HUES64 (cell line): ENCODE measurements around the gene CTRB1.
"Not testable (repeated sequence)": the region's sequence is repeated elsewhere in the genome, so short reads cannot be mapped to it uniquely, and the experiment has no call there.

Experiments
- H3K27ac ChIP-seq: 2 replicates; pipeline ENCODE4 v1.7.0; 2013; ENCODE audit warnings: low read depth, low read length, inconsistent platforms
- H3K27me3 ChIP-seq: 2 replicates; pipeline ENCODE4 v1.6.1; 2013; ENCODE audit warnings: mild to moderate bottlenecking, low read length; ENCODE audit not compliant: insufficient read depth
- H3K36me3 ChIP-seq: 2 replicates; pipeline ENCODE4 v1.6.1; 2013; ENCODE audit warnings: mild to moderate bottlenecking, low read length; ENCODE audit not compliant: insufficient read depth
- H3K4me1 ChIP-seq: 2 replicates; pipeline ENCODE4 v1.6.1; 2013; ENCODE audit warnings: mild to moderate bottlenecking, low read length, moderate library complexity; ENCODE audit not compliant: insufficient read depth
- H3K4me3 ChIP-seq: 2 replicates; pipeline ENCODE4 v1.5.1; 2013; ENCODE audit warnings: mild to moderate bottlenecking, low read length, moderate library complexity
- H3K9ac ChIP-seq: 2 replicates; pipeline ENCODE4 v1.6.1; 2013; ENCODE audit warnings: mild to moderate bottlenecking, low read depth, low read length
- H3K9me3 ChIP-seq: 2 replicates; pipeline ENCODE4 v1.6.1; 2013; ENCODE audit warnings: low read depth, low read length; ENCODE audit not compliant: insufficient read depth
- WGBS: fragments of 150-250, 120-280 bp; methylation state at CpG from one replicate; pipeline ENCODE4 v1.1.7; 2013; ENCODE audit warnings: missing lambda C conversion rate; 5-methylcytosine and 5-hydroxymethylcytosine counted together

The CTRB1 gene

GRCh38 chr16:75267631-75268264, 49.0 kb downstream of the CTRB1 start:
- Histone ChIP-seq H3K27me3 (no peaks in the 10 kb centered on the region), H3K27ac (no peak overlapping the region), H3K4me3 (no peak overlapping the region), H3K4me1 (peaks cover 8% of the 10 kb centered on the region; the same call in 1 of the 2 replicates), H3K9me3 (no peaks in the 10 kb centered on the region), H3K36me3 (peaks cover 3% of the 10 kb centered on the region; the same call in 1 of the 2 replicates), H3K9ac (no peak overlapping the region)
- WGBS: 79% methylated on average over 10 of the region's 10 CpGs

- H3K9ac ChIP-seq, H3K9me3 ChIP-seq, H3K36me3 ChIP-seq, H3K27ac ChIP-seq, H3K4me3 ChIP-seq, H3K4me1 ChIP-seq, H3K27me3 ChIP-seq: not testable (repeated sequence)
- WGBS: 95% methylated on average over 8 of the region's 9 CpGs
Measured at GRCh38 chr16:75269358-75269757, 50.6 kb downstream of the CTRB1 start.

- no peaks in the 10 kb centered on the region for H3K9me3 ChIP-seq
- H3K27me3 ChIP-seq: no peaks in the 10 kb centered on the region
- no peak overlapping the region for H3K27ac ChIP-seq
- 85% methylated on average over 6 of the region's 6 CpGs for WGBS
- H3K9ac ChIP-seq: no peak overlapping the region
- H3K36me3 ChIP-seq: no peaks in the 10 kb centered on the region
- no peak overlapping the region for H3K4me3 ChIP-seq
- H3K4me1 ChIP-seq: no peaks in the 10 kb centered on the region
Measured at GRCh38 chr16:75271441-75272096, 52.8 kb downstream of the CTRB1 start.

- Histone ChIP-seq H3K36me3 (no peaks in the 10 kb centered on the region), H3K4me1 (no peaks in the 10 kb centered on the region), H3K9ac (no peak overlapping the region), H3K27ac (no peak overlapping the region), H3K27me3 (no peaks in the 10 kb centered on the region), H3K4me3 (no peak overlapping the region), H3K9me3 (no peaks in the 10 kb centered on the region)
- 75% methylated on average over 12 of the region's 12 CpGs for WGBS
Measured at GRCh38 chr16:75272097-75272551, 53.3 kb downstream of the CTRB1 start.

- not testable (repeated sequence) for H3K4me1 ChIP-seq, H3K27me3 ChIP-seq, H3K4me3 ChIP-seq, H3K27ac ChIP-seq, H3K9me3 ChIP-seq, H3K36me3 ChIP-seq, H3K9ac ChIP-seq
- WGBS: 93% methylated on average over 10 of the region's 10 CpGs
Measured at GRCh38 chr16:75272629-75273028, 53.8 kb downstream of the CTRB1 start.

- H3K27ac ChIP-seq: no peak overlapping the region
- 85% methylated on average over 23 of the region's 23 CpGs for WGBS
- H3K36me3 ChIP-seq: no peaks in the 10 kb centered on the region
- no peaks in the 10 kb centered on the region for H3K4me1 ChIP-seq
- H3K4me3 ChIP-seq: no peak overlapping the region
- H3K27me3 ChIP-seq: no peaks in the 10 kb centered on the region
- no peak overlapping the region for H3K9ac ChIP-seq
- no peaks in the 10 kb centered on the region for H3K9me3 ChIP-seq
Measured at GRCh38 chr16:75273054-75273925, 54.5 kb downstream of the CTRB1 start.
